Measurements from ENCODE around the gene CLN5. TPM values are rescaled to one million over a fixed set of nuclear protein-coding genes. Genes with fewer than 3 reads are reported as not detected.

Gene CLN5
- total RNA-seq, 1 donor from 2014 or later = 38.2 TPM

DNA sequence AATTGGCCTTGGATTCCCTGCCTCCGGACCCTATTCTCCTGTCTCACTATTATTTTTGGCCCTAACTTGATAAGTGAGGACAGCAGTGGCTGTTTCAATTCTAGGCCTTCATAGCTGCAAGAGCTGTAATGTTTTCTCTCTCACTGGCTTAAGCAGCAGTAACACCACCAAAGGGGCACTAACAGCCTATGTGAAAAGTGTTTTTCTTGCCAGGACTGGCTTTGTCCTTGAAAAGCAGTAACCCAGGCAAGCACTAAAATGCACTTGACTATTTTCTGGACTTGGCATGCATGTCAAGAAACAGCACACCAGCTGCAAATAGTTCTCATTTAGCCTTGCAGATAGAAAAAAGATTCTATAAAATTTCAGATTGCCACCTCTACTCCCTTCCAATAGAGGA, 44.4 kb downstream of the CLN5 start:
- no peaks in the 10 kb centered on the region for H3K9me3 ChIP-seq
- TF ChIP-seq CTCF (IDR thresholded peaks at IDR 0.05) = no peak
- ATAC-seq (no peak), DNase-seq (no peak)
- H3K27ac ChIP-seq = no peak overlapping the region
- intact Hi-C loops (cut with DNase I) = no loop called here
- H3K4me1 ChIP-seq = no peaks in the 10 kb centered on the region
- H3K27me3 ChIP-seq (ENCODE audit: low read depth) = no peaks in the 10 kb centered on the region
- no peak overlapping the region for H3K4me3 ChIP-seq
- no peaks in the 10 kb centered on the region for H3K36me3 ChIP-seq

DNA sequence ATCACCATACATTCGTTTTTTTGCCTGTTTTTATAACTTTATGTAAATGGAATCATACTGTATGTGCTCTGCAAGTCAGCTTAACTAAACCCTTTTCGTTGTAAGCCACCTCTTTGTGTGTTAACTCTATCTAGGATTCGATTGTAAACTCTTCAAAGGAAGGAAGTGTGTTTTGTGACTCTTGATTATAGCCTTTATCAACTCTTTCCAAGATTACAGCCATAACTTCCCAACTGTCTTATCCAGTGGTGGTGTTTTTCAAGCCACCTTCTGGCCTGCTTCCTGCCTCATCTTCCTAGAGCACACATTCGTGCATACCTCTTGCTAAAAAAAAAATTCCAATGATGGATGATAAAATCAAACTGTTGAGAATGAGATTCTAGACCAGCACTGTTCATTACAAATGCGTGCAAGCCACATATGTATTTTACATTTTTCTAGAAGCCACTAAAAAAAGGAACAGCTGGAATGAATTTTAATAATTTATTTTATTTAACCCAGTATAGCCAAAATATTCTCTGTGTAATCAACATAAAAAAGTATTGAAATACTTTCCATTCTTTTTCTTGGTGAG, 47.1 kb downstream of the CLN5 start:
- Histone ChIP-seq H3K4me3 (no peak overlapping the region), H3K9me3 (no peaks in the 10 kb centered on the region), H3K27me3 (ENCODE audit: low read depth) (no peaks in the 10 kb centered on the region), H3K4me1 (no peaks in the 10 kb centered on the region), H3K36me3 (peaks cover 7% of the 10 kb centered on the region), H3K27ac (no peak overlapping the region)
- intact Hi-C loops (cut with DNase I) = no loop called here
- TF ChIP-seq CTCF (IDR thresholded peaks at IDR 0.05) = no peak
- no peak for DNase-seq
- no peak for ATAC-seq

- Histone ChIP-seq H3K27me3 (ENCODE audit: low read depth) (no peaks in the 10 kb centered on the region), H3K9me3 (no peaks in the 10 kb centered on the region), H3K4me1 (no peaks in the 10 kb centered on the region), H3K36me3 (peaks cover 18% of the 10 kb centered on the region), H3K4me3 (no peak overlapping the region), H3K27ac (no peak overlapping the region)
- ATAC-seq = no peak
- no peak for DNase-seq
- TF ChIP-seq CTCF (IDR thresholded peaks at IDR 0.05) = no peak
- intact Hi-C loops (cut with DNase I) = no loop called here
These were observed 48.2 kb downstream of the CLN5 start for GRCh38 chr13:77040076-77040475.

- ATAC-seq (peak in 1 of 2 donors; percentile 38), DNase-seq (no peak)
- Histone ChIP-seq H3K27ac (no peak overlapping the region), H3K4me1 (no peaks in the 10 kb centered on the region), H3K4me3 (no peak overlapping the region), H3K27me3 (ENCODE audit: low read depth) (no peaks in the 10 kb centered on the region), H3K36me3 (peaks cover 24% of the 10 kb centered on the region), H3K9me3 (no peaks in the 10 kb centered on the region)
- intact Hi-C loops (cut with DNase I) = no loop called here
- no peak for TF ChIP-seq CTCF (IDR thresholded peaks at IDR 0.05)
These were observed 49.0 kb downstream of the CLN5 start for GRCh38 chr13:77040835-77041234.

- Histone ChIP-seq H3K4me1 (no peaks in the 10 kb centered on the region), H3K36me3 (peaks cover 37% of the 10 kb centered on the region), H3K4me3 (no peak overlapping the region), H3K9me3 (no peaks in the 10 kb centered on the region), H3K27ac (no peak overlapping the region), H3K27me3 (ENCODE audit: low read depth) (no peaks in the 10 kb centered on the region)
- TF ChIP-seq CTCF (IDR thresholded peaks at IDR 0.05) = no peak
- ATAC-seq (peak in 1 of 2 donors; percentile 50), DNase-seq (no peak)
- intact Hi-C loops (cut with DNase I) = no loop called here
These were observed 50.8 kb downstream of the CLN5 start for GRCh38 chr13:77042566-77043177.
